Breast epithelium (tissue), 4 donors: ENCODE data around the gene RASSF1. TPM values are rescaled to one million over a fixed set of nuclear protein-coding genes. Genes with fewer than 3 reads are reported as not detected.
"Not testable (repeated sequence)": the region's sequence is repeated elsewhere in the genome, so short reads cannot be mapped to it uniquely, and the experiment has no call there.

Source experiments
- DNase-seq, 2 donors: peaks; one replicate each; pipeline ENCODE4 v3.0.0-alpha.2; 2019; ENCODE audit warnings: low spot score in 2 of 2
- H3K27ac ChIP-seq, 2 donors: fragments of 200-600 bp; sonication (generic) in 1 of 2; one replicate each; pipeline ENCODE4 v1.5.1; 2016 to 2019; ENCODE audit warnings: mild to moderate bottlenecking in 1 of 2
- H3K27me3 ChIP-seq, 2 donors: fragments of 200-600 bp; sonication (generic) in 1 of 2; one replicate each; pipeline versions ENCODE4 v1.5.1 to v1.6.0; 2017 to 2019; ENCODE audit warnings: control low read depth in 1 of 2, mild to moderate bottlenecking in 1 of 2
- H3K36me3 ChIP-seq: fragments of 200-600 bp; one replicate; pipeline ENCODE4 v1.5.1; 2019
- H3K4me1 ChIP-seq, 2 donors: fragments of 200-600 bp; sonication (generic); one replicate each; pipeline ENCODE4 v1.5.1; 2016 to 2019; ENCODE audit warnings: control low read depth in 1 of 2
- H3K4me3 ChIP-seq, 3 donors: fragments of 200-600 bp; sonication (generic); 1 replicate in 2 of 3; 2 replicates in 1 of 3; pipeline ENCODE4 v1.5.1; 2016 to 2019; ENCODE audit warnings: mild to moderate bottlenecking in 3 of 3, moderate library complexity in 2 of 3
- H3K9me3 ChIP-seq, 2 donors: fragments of 200-600 bp; sonication (generic) in 1 of 2; one replicate each; pipeline ENCODE4 v1.5.1; 2016 to 2019; ENCODE audit warnings: control low read depth in 1 of 2
- POLR2A ChIP-seq: fragments of 450-650 bp; IDR thresholded peaks from one replicate; pipeline ENCODE4 v1.6.1; 2016; ENCODE audit warnings: antibody characterized with exemption, mild to moderate bottlenecking, moderate library complexity
- POLR2AphosphoS5 ChIP-seq, 3 donors: sonication (generic); formaldehyde crosslinking; IDR thresholded peaks; one replicate each; pipeline ENCODE4 v1.6.1; 2017; ENCODE audit warnings: antibody characterized with exemption in 3 of 3
- intact Hi-C: fragments of 100-400 bp; cut with DNase I; formaldehyde crosslinking; loops from one replicate; pipeline ENCODE4 v1.15.1; 2023; ENCODE audit warnings: low total_unique reads
- total RNA-seq, 3 donors: library from RNA; depleted of rRNA; stranded (reverse); fragments of >200 nt; gene quantifications; one replicate each; pipeline ENCODE4 v1.1.0, GENCODE V29; 2016
- TF ChIP-seq, protein P1 (sequence below), 3 donors: fragments of 450-650 bp; IDR thresholded peaks; one replicate each; pipeline ENCODE4 v1.5.1; 2016 to 2017; ENCODE audit warnings: antibody characterized with exemption in 3 of 3, mild to moderate bottlenecking in 3 of 3, moderate library complexity in 3 of 3

RASSF1 gene
- total RNA-seq, 3 donors from 2014 or later = 42.7 to 63.6 (median 49.8) TPM

DNA sequence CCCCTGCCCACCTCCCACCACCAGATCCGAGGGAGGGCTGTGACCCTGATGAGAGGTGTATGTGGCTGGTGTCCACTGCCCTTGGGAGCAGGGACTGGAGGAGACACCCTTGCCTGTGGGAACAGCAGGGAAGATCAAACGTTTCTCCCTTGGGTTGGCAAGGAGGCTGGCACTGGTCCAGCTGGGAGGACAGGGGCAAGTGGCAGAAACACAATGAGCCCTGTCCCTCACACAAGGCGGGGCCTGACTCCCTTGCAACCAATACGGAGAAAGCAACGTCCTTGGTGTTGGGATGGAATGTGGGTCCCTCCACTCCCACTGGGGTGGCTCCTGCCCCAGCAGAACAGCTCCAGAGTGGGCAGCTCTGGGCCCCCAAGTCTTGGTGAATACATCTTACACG is 23.3 kb downstream of the RASSF1 start:
- no peaks in the 10 kb centered on the region for H3K9me3 ChIP-seq
- H3K27ac ChIP-seq = peak overlapping the region; percentile 94
- intact Hi-C loops = no loop called here
- TF ChIP-seq, protein P1, sequence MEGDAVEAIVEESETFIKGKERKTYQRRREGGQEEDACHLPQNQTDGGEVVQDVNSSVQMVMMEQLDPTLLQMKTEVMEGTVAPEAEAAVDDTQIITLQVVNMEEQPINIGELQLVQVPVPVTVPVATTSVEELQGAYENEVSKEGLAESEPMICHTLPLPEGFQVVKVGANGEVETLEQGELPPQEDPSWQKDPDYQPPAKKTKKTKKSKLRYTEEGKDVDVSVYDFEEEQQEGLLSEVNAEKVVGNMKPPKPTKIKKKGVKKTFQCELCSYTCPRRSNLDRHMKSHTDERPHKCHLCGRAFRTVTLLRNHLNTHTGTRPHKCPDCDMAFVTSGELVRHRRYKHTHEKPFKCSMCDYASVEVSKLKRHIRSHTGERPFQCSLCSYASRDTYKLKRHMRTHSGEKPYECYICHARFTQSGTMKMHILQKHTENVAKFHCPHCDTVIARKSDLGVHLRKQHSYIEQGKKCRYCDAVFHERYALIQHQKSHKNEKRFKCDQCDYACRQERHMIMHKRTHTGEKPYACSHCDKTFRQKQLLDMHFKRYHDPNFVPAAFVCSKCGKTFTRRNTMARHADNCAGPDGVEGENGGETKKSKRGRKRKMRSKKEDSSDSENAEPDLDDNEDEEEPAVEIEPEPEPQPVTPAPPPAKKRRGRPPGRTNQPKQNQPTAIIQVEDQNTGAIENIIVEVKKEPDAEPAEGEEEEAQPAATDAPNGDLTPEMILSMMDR (IDR thresholded peaks at IDR 0.05) = no peak
- TF ChIP-seq POLR2AphosphoS5 (IDR thresholded peaks at IDR 0.05) (no peak), POLR2A (no peak)
- H3K27me3 ChIP-seq = no peaks in the 10 kb centered on the region
- no peak for DNase-seq
- H3K36me3 ChIP-seq = no peaks in the 10 kb centered on the region
- H3K4me3 ChIP-seq = peak overlapping the region in 1 of 3 donors; percentile 85
- H3K4me1 ChIP-seq = peaks cover 18 to 39% of the 10 kb centered on the region in 2 donors

DNA sequence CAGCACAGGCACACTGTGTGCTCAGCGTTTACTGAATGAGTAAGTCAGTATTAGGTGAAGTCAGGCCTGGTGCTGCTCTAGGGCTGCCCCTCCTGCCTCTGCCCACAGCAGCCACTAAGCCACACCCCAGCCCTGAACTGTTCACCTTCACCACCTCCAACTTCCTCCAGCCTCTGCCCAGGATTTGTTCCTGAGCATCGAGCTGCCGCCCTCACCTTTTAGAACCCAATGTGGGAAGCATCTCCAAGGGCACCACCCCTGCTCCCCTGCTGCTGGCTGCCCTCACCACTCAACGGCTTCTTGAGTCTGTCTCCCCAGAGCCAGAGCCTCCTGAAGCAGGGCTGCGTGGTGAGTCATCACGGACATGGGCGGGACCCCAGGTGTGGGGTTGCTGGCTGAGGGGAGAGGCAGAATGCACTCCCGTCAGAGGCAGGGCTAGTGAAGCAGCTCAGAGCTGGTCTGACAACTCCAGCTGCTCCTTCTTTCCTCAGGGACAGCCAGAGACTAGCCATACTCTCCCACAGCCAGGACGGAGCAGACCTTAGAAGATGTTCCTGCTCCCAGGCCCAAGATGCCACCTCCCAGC is 23.9 kb downstream of the RASSF1 start:
- DNase-seq = peak; percentile 88 to 90
- Histone ChIP-seq H3K27ac (peak overlapping the region; percentile 94), H3K4me1 (peaks cover 18 to 33% of the 10 kb centered on the region in 2 donors), H3K27me3 (no peaks in the 10 kb centered on the region), H3K4me3 (peak overlapping the region in 1 of 3 donors; percentile 85), H3K9me3 (no peaks in the 10 kb centered on the region), H3K36me3 (no peaks in the 10 kb centered on the region)
- TF ChIP-seq POLR2A (no peak), POLR2AphosphoS5 (IDR thresholded peaks at IDR 0.05) (peak in 1 of 3 donors; percentile 44)
- TF ChIP-seq, protein P1 (IDR thresholded peaks at IDR 0.05) = no peak
- intact Hi-C loops = no loop called here

DNA sequence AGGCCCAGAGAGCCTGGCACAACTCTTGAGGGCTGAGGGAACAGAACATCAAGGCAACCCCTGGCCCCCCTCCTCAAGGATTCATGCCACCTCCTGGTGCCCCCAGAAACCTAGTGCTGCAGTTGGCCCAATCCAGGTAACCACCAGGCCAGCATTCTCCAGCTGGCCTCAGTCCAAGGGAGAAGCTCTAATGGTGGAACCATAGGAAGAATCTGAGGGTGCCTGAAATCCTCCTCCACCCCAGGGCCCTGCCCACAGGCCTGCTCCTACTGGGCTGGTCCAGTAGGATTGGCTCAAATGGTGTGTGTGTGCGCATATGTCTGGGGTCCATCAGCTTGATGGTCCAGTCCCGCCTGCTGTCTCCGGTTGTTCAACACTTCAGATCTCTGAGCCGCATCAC is 25.8 kb downstream of the RASSF1 start:
- intact Hi-C loops = no loop called here
- H3K36me3 ChIP-seq = no peaks in the 10 kb centered on the region
- DNase-seq = no peak
- H3K27ac ChIP-seq = peak overlapping the region; percentile 48 to 94
- H3K4me3 ChIP-seq = no peak overlapping the region
- TF ChIP-seq, protein P1 (IDR thresholded peaks at IDR 0.05) = no peak
- TF ChIP-seq POLR2A (no peak), POLR2AphosphoS5 (IDR thresholded peaks at IDR 0.05) (no peak)
- H3K4me1 ChIP-seq = peaks cover 14 to 26% of the 10 kb centered on the region in 2 donors
- H3K9me3 ChIP-seq = no peaks in the 10 kb centered on the region
- H3K27me3 ChIP-seq = no peaks in the 10 kb centered on the region

DNA sequence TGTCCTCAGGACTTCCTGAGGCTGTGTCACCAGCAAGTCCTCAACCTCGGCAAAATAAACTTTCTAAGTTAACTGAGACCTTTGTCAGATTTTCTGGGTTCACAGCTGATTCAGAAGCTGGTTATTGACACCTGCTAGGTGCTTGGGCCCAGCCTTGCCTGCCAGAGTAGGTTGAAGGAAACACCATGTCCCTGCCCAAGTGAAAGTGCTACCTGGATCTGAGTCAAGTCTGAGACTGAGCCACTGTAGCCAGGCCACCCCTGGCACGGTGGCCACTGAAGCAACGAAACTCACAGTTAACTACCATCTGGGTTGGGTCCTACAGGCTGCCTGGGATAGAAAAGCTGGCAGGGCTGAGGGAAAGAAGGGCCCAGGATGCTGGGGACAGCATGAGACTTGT is 26.3 kb downstream of the RASSF1 start:
- TF ChIP-seq POLR2A (no peak), POLR2AphosphoS5 (IDR thresholded peaks at IDR 0.05) (no peak)
- TF ChIP-seq, protein P1 (IDR thresholded peaks at IDR 0.05) = no peak
- H3K9me3 ChIP-seq = no peaks in the 10 kb centered on the region
- H3K4me3 ChIP-seq = no peak overlapping the region
- H3K36me3 ChIP-seq = no peaks in the 10 kb centered on the region
- H3K27me3 ChIP-seq = no peaks in the 10 kb centered on the region
- DNase-seq = no peak
- H3K27ac ChIP-seq = peak overlapping the region; percentile 48 to 94
- H3K4me1 ChIP-seq = peaks cover 9 to 22% of the 10 kb centered on the region in 2 donors
- intact Hi-C loops = no loop called here

DNA sequence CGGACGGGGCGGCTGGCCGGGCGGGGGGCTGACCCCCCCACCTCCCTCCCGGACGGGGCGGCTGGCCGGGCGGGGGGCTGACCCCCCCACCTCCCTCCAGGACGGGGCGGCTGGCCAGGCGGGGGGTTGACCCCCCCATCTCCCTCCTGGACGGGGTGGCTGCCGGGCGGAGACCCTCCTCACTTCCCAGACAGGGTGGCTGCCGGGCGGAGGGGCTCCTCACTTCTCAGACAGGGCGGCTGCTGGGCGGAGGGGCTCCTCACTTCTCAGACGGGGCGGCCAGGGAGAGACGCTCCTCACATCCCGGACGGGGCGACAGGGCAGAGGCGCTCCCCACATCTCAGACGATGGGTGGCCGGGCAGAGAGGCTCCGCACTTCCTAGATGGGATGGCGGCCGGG is 28.6 kb downstream of the RASSF1 start:
- H3K4me1 ChIP-seq, H3K36me3 ChIP-seq, H3K27ac ChIP-seq, intact Hi-C loops, H3K9me3 ChIP-seq, H3K27me3 ChIP-seq, DNase-seq, H3K4me3 ChIP-seq: not testable (repeated sequence)

DNA sequence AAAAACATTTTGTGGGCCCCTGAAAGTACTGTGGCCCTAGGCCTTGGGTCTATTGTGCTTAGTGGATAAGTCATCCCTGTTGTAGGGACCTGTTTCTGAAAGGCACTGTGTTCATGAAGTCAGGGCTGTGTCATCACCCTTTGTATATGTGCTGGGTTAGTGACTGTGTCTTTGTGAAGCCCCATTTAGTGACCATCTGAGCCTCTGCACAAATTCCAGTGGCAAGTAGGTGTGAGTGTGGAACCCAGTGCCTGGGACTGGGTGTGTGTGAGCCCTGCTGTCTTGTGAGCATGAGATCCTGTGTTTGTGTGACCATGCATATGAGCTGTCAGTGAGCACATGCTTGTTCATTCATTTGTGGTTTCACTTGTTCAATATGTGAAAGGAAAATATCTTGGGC is 36.0 kb downstream of the RASSF1 start:
- TF ChIP-seq, protein P1 (IDR thresholded peaks at IDR 0.05) = no peak
- TF ChIP-seq POLR2AphosphoS5 (IDR thresholded peaks at IDR 0.05) (no peak), POLR2A (no peak)
- H3K36me3 ChIP-seq = no peaks in the 10 kb centered on the region
- DNase-seq = no peak
- H3K4me1 ChIP-seq = peaks cover 0 to 5% of the 10 kb centered on the region in 2 donors
- H3K9me3 ChIP-seq = peaks cover 0 to 9% of the 10 kb centered on the region in 2 donors
- intact Hi-C loops = no loop called here
- H3K27me3 ChIP-seq = no peaks in the 10 kb centered on the region
- H3K4me3 ChIP-seq = no peak overlapping the region
- no peak overlapping the region for H3K27ac ChIP-seq
